NCI-H524 (cell line): ENCODE results near the gene NSRP1.
"Not testable (repeated sequence)": the region's sequence is repeated elsewhere in the genome, so short reads cannot be mapped to it uniquely, and the experiment has no call there.

Experiments used
- DNase-seq, 2 experiments: peaks; one replicate each; lab custom pipeline; 2025; lab: John Stamatoyannopoulos, UW

Gene NSRP1

GRCh38 chr17:30186761-30187160 is 70.1 kb downstream of the NSRP1 start:
- DNase-seq = no peak

GRCh38 chr17:30187573-30187972 is 71.0 kb downstream of the NSRP1 start:
- no peak for DNase-seq

GRCh38 chr17:30188211-30188939 is 71.8 kb downstream of the NSRP1 start:
- no peak for DNase-seq

- DNase-seq = no peak
Observed at GRCh38 chr17:30191072-30191471, 74.5 kb downstream of the NSRP1 start.

GRCh38 chr17:30196504-30196903 is 79.9 kb downstream of the NSRP1 start:
- no peak for DNase-seq

- no peak for DNase-seq
Observed at GRCh38 chr17:30197416-30197815, 80.8 kb downstream of the NSRP1 start.

- DNase-seq = no peak
Observed at GRCh38 chr17:30199600-30199999, 83.0 kb downstream of the NSRP1 start.

GRCh38 chr17:30200106-30200505 is 83.5 kb downstream of the NSRP1 start:
- DNase-seq = no peak

- not testable (repeated sequence) for DNase-seq
Observed at GRCh38 chr17:30200656-30201055, 84.0 kb downstream of the NSRP1 start.

- DNase-seq = no peak
Observed at GRCh38 chr17:30203471-30203981, 86.9 kb downstream of the NSRP1 start.

GRCh38 chr17:30207655-30208054 is 91.0 kb downstream of the NSRP1 start:
- DNase-seq = no peak

GRCh38 chr17:30208214-30208613 is 91.6 kb downstream of the NSRP1 start:
- DNase-seq = no peak

- no peak for DNase-seq
Observed at GRCh38 chr17:30209930-30210329, 93.3 kb downstream of the NSRP1 start.

GRCh38 chr17:30210366-30210765 is 93.8 kb downstream of the NSRP1 start:
- no peak for DNase-seq

- DNase-seq = no peak
Observed at GRCh38 chr17:30210901-30211300, 94.3 kb downstream of the NSRP1 start.

GRCh38 chr17:30211371-30211770 is 94.8 kb downstream of the NSRP1 start:
- DNase-seq = no peak

GRCh38 chr17:30212750-30213149 is 96.1 kb downstream of the NSRP1 start:
- DNase-seq = no peak

- no peak for DNase-seq
Observed at GRCh38 chr17:30217054-30217453, 100.4 kb downstream of the NSRP1 start.

- DNase-seq = no peak
Observed at GRCh38 chr17:30217746-30218245, 101.2 kb downstream of the NSRP1 start.

- no peak for DNase-seq
Observed at GRCh38 chr17:30218799-30219198, 102.2 kb downstream of the NSRP1 start.

- no peak for DNase-seq
Observed at GRCh38 chr17:30219315-30219714, 102.7 kb downstream of the NSRP1 start.

- DNase-seq = no peak
Observed at GRCh38 chr17:30219833-30220232, 103.2 kb downstream of the NSRP1 start.

GRCh38 chr17:30220414-30220813 is 103.8 kb downstream of the NSRP1 start:
- no peak for DNase-seq

- DNase-seq = no peak
Observed at GRCh38 chr17:30221346-30221745, 104.7 kb downstream of the NSRP1 start.
